ENCODE measurements around the gene FUT1. TPM values are rescaled to one million over a fixed set of nuclear protein-coding genes. Genes with fewer than 3 reads are reported as not detected.

The FUT1 gene
- polyA plus RNA-seq, 1 donor = 1.3 TPM

Other genes with a start within 250 kb of the FUT1 start
- 7.2 TPM for gene LMTK3, start 240.8 kb downstream of the FUT1 start, polyA plus RNA-seq
- gene SULT2B1, start 200.5 kb downstream of the FUT1 start, polyA plus RNA-seq = 1.0 TPM
- gene SPACA4, start 145.9 kb downstream of the FUT1 start, polyA plus RNA-seq = 4.2 TPM
- 77.5 TPM for gene FAM83E, start 137.6 kb downstream of the FUT1 start, polyA plus RNA-seq
- 2,091 TPM for gene RPL18, start 133.5 kb downstream of the FUT1 start, polyA plus RNA-seq
- 20.1 TPM for gene SPHK2, start 133.1 kb downstream of the FUT1 start, polyA plus RNA-seq
- gene DBP, start 115.3 kb downstream of the FUT1 start, polyA plus RNA-seq = 4.0 TPM
- 10.1 TPM for gene CA11, start 106.5 kb downstream of the FUT1 start, polyA plus RNA-seq
- 0.42 TPM for gene NTN5, start 79.6 kb downstream of the FUT1 start, polyA plus RNA-seq
- 105 TPM for gene FUT2, start 56.7 kb downstream of the FUT1 start, polyA plus RNA-seq
- 4.1 TPM for gene MAMSTR, start 32.9 kb downstream of the FUT1 start, polyA plus RNA-seq
- 6.9 TPM for gene RASIP1, start 12.0 kb downstream of the FUT1 start, polyA plus RNA-seq
- 0.40 TPM for gene IZUMO1, start 5.7 kb downstream of the FUT1 start, polyA plus RNA-seq
- gene FGF21, start 2.9 kb upstream of the FUT1 start, polyA plus RNA-seq = not detected
- gene BCAT2, start 58.4 kb upstream of the FUT1 start, polyA plus RNA-seq = 76.4 TPM
- gene HSD17B14, start 83.8 kb upstream of the FUT1 start, polyA plus RNA-seq = 78.1 TPM
- 14.5 TPM for gene PLEKHA4, start 116.0 kb upstream of the FUT1 start, polyA plus RNA-seq
- 80.5 TPM for gene PPP1R15A, start 119.8 kb upstream of the FUT1 start, polyA plus RNA-seq
- gene TULP2, start 146.1 kb upstream of the FUT1 start, polyA plus RNA-seq = 0.28 TPM
- 237 TPM for gene NUCB1, start 147.7 kb upstream of the FUT1 start, polyA plus RNA-seq
- gene DHDH, start 181.1 kb upstream of the FUT1 start, polyA plus RNA-seq = 5.2 TPM
- gene BAX, start 202.2 kb upstream of the FUT1 start, polyA plus RNA-seq = 129 TPM
- 6,937 TPM for gene FTL, start 212.7 kb upstream of the FUT1 start, polyA plus RNA-seq
- gene GYS1, start 240.7 kb upstream of the FUT1 start, polyA plus RNA-seq = 39.1 TPM
- 65.0 TPM for gene RUVBL2, start 241.2 kb upstream of the FUT1 start, polyA plus RNA-seq

All from large intestine (tissue), 1 donor.